Lung (tissue), 12 donors: ENCODE data around the gene PJA1. TPM values are rescaled to one million over a fixed set of nuclear protein-coding genes. Genes with fewer than 3 reads are reported as not detected.

Source experiments
- ATAC-seq: fragments of 200-7000 bp; cut with Tn5 transposase; one replicate; pipeline ENCODE4 v1.9.1; 2020; ENCODE audit warnings: moderate number of reproducible peaks; ENCODE audit not compliant: insufficient read depth, low FRiP score
- DNase-seq, 3 donors: peaks; one replicate each; pipeline ENCODE4 v3.0.0-alpha.2; 2013 to 2017
- H3K27ac ChIP-seq, 2 donors: one replicate each; pipeline ENCODE4 v1.5.1; 2013; ENCODE audit warnings: mild to moderate bottlenecking in 2 of 2, moderate library complexity in 2 of 2, control low read depth in 1 of 2, inconsistent platforms in 1 of 2, low read depth in 1 of 2, low read length in 1 of 2
- H3K27me3 ChIP-seq, 3 donors: one replicate each; pipeline ENCODE4 v1.5.1; 2013; ENCODE audit warnings: low read length in 2 of 3; ENCODE audit not compliant: control insufficient read depth in 3 of 3, insufficient read depth in 3 of 3
- H3K36me3 ChIP-seq, 4 donors: one replicate each; pipeline ENCODE4 v1.5.1; 2013; ENCODE audit warnings: low read length in 4 of 4, mild to moderate bottlenecking in 1 of 4, moderate library complexity in 1 of 4; ENCODE audit not compliant: control insufficient read depth in 4 of 4, insufficient read depth in 4 of 4
- H3K4me1 ChIP-seq, 5 donors: one replicate each; pipeline ENCODE4 v1.5.1; 2013; ENCODE audit warnings: low read length in 5 of 5, mild to moderate bottlenecking in 2 of 5, moderate library complexity in 1 of 5; ENCODE audit not compliant: control insufficient read depth in 5 of 5, insufficient read depth in 5 of 5
- H3K4me3 ChIP-seq: one replicate; pipeline ENCODE4 v1.5.1; 2013; ENCODE audit warnings: mild to moderate bottlenecking, control low read depth, moderate library complexity
- H3K9ac ChIP-seq, 2 donors: one replicate each; pipeline ENCODE4 v1.5.1; 2013; ENCODE audit warnings: low read length in 2 of 2, control low read depth in 1 of 2; ENCODE audit not compliant: insufficient read depth in 1 of 2
- H3K9me3 ChIP-seq, 4 donors: one replicate each; pipeline ENCODE4 v1.5.1; 2013; ENCODE audit warnings: low read length in 3 of 4, mild to moderate bottlenecking in 1 of 4, moderate library complexity in 1 of 4; ENCODE audit not compliant: control insufficient read depth in 4 of 4, insufficient read depth in 3 of 4
- CTCF ChIP-seq: IDR thresholded peaks from 2 replicates; pipeline ENCODE4 v1.5.1; 2012; ENCODE audit warnings: mild to moderate bottlenecking; ENCODE audit errors: control extremely low read depth, extremely low read depth
- WGBS, 2 donors: extraction: QIAGEN DNeasy Blood & Tissue Kit; methylation state at CpG; one replicate each; pipeline ENCODE4 v1.1.7; 2013; 5-methylcytosine and 5-hydroxymethylcytosine counted together
- polyA plus RNA-seq, 2 donors: library from polyadenylated mRNA; stranded (reverse); fragments of 200-250 nt; gene quantifications; one replicate each; pipeline ENCODE4 v1.2.1, GENCODE V29; 2013
- total RNA-seq, 2 donors: library from RNA; depleted of rRNA in 1 of 2; stranded (reverse); fragments of >200 nt in 1 of 2; gene quantifications; one replicate each; pipeline ENCODE4 v1.2.1, GENCODE V29; 2014 to 2021
- donor health status: control.
- donor health status: control.
- donor health status: Bipolar disorder and iron deficiency.
- donor health status: healthy.
- donor health status: DM: yes; HTN: yes; CAD: no.

PJA1 gene
- total and polyA plus RNA-seq, 4 donors = 4.5 to 28.3 (median 15.2) TPM

GRCh38 chrX:69185141-69185540 lies 19.9 kb upstream of the PJA1 start:
- Histone ChIP-seq H3K36me3 (no peaks in the 10 kb centered on the region), H3K27ac (no peak overlapping the region), H3K4me3 (no peak overlapping the region), H3K27me3 (peaks cover 0 to 10% (median 6%) of the 10 kb centered on the region in 3 donors), H3K4me1 (peaks cover 0 to 21% (median 3%) of the 10 kb centered on the region in 5 donors), H3K9me3 (no peaks in the 10 kb centered on the region), H3K9ac (no peak overlapping the region)
- WGBS, 2 donors = 80 to 82% methylated on average over 3 of the region's 3 CpGs
- TF ChIP-seq CTCF = no peak
- no peak for ATAC-seq
- DNase-seq = no peak

- DNase-seq (no peak), ATAC-seq (no peak)
- Histone ChIP-seq H3K4me1 (peaks cover 0 to 8% (median 0%) of the 10 kb centered on the region in 5 donors), H3K27ac (no peak overlapping the region), H3K4me3 (no peak overlapping the region), H3K9ac (no peak overlapping the region), H3K27me3 (peaks cover 0 to 9% (median 9%) of the 10 kb centered on the region in 3 donors), H3K36me3 (no peaks in the 10 kb centered on the region), H3K9me3 (no peaks in the 10 kb centered on the region)
- no peak for TF ChIP-seq CTCF
- 53 to 91% methylated on average over 4 of the region's 4 CpGs for WGBS, 2 donors
Measured at GRCh38 chrX:69182818-69183380, 17.6 kb upstream of the PJA1 start.

GRCh38 chrX:69179380-69179911 lies 14.2 kb upstream of the PJA1 start:
- Histone ChIP-seq H3K27me3 (peaks cover 0 to 10% (median 4%) of the 10 kb centered on the region in 3 donors), H3K9me3 (no peaks in the 10 kb centered on the region), H3K9ac (no peak overlapping the region), H3K4me3 (no peak overlapping the region), H3K36me3 (no peaks in the 10 kb centered on the region), H3K27ac (no peak overlapping the region), H3K4me1 (peaks cover 0 to 8% (median 0%) of the 10 kb centered on the region in 5 donors)
- TF ChIP-seq CTCF = no peak
- ATAC-seq (no peak), DNase-seq (peak; percentile 74 to 78 (median 77))
- WGBS, 2 donors = 51% methylated on average over 12 of the region's 12 CpGs
